ENCODE measurements around the gene STIM1.

Gene STIM1

DNA sequence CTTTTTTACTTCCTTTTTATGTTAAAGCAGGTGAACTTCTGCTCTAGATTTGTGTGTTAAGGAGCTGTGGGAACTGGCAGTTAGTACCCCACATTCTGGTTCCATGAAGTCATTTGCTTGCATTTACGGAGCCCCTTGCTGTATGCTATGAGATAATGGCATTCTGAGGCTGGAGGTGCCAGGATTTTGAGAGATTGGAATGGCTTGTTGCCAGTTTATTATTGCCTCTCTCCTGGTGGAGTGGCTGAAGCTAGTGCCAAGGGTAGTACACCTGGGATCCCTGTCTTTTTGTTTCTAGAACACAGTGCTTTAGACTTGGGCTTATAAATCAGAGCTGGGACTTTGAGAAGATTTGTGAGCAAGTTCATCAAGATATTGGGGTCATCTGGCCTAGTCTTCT, 73.8 kb downstream of the STIM1 start:
- Histone ChIP-seq H3K27me3 (ENCODE audit: control insufficient read depth, low read length) (no peaks in the 10 kb centered on the region), H3K4me1 (ENCODE audit: control insufficient read depth, low read length) (peaks cover 14% of the 10 kb centered on the region), H3K4me3 (ENCODE audit: low read length) (no peak overlapping the region), H3F3A (ENCODE audit: control insufficient read depth, insufficient read depth) (peaks cover 3% of the 10 kb centered on the region; the same call in 1 of the 2 replicates), H3K4me2 (ENCODE audit: low read length) (no peak overlapping the region), H3K27ac (ENCODE audit: low read depth, low read length) (no peak overlapping the region), H3K9me2 (replicated peaks; ENCODE audit: control insufficient read depth, low read length) (no peaks in the 10 kb centered on the region), H3K79me2 (ENCODE audit: control insufficient read depth, low read length) (no peaks in the 10 kb centered on the region), H3K9me3 (ENCODE audit: control insufficient read depth, insufficient read depth, low read length) (no peaks in the 10 kb centered on the region), H3K36me3 (ENCODE audit: control insufficient read depth, low read length) (no peaks in the 10 kb centered on the region), H4K20me1 (ENCODE audit: control insufficient read depth, insufficient read depth, low read depth, low read length) (no peaks in the 10 kb centered on the region)
- TF ChIP-seq, protein P1, sequence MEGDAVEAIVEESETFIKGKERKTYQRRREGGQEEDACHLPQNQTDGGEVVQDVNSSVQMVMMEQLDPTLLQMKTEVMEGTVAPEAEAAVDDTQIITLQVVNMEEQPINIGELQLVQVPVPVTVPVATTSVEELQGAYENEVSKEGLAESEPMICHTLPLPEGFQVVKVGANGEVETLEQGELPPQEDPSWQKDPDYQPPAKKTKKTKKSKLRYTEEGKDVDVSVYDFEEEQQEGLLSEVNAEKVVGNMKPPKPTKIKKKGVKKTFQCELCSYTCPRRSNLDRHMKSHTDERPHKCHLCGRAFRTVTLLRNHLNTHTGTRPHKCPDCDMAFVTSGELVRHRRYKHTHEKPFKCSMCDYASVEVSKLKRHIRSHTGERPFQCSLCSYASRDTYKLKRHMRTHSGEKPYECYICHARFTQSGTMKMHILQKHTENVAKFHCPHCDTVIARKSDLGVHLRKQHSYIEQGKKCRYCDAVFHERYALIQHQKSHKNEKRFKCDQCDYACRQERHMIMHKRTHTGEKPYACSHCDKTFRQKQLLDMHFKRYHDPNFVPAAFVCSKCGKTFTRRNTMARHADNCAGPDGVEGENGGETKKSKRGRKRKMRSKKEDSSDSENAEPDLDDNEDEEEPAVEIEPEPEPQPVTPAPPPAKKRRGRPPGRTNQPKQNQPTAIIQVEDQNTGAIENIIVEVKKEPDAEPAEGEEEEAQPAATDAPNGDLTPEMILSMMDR (IDR thresholded peaks at IDR 0.05; ENCODE audit: low read depth, low read length, poor library complexity, severe bottlenecking): no peak
- no peak for TF ChIP-seq EZH2phosphoT487 (IDR thresholded peaks at IDR 0.05; ENCODE audit: borderline replicate concordance, low read length)

GRCh38 chr11:3929649-3930048, 74.2 kb downstream of the STIM1 start:
- Histone ChIP-seq H4K20me1 (ENCODE audit: control insufficient read depth, insufficient read depth, low read depth, low read length) (no peaks in the 10 kb centered on the region), H3K9me2 (replicated peaks; ENCODE audit: control insufficient read depth, low read length) (no peaks in the 10 kb centered on the region), H3K9me3 (ENCODE audit: control insufficient read depth, insufficient read depth, low read length) (no peaks in the 10 kb centered on the region), H3F3A (ENCODE audit: control insufficient read depth, insufficient read depth) (peaks cover 3% of the 10 kb centered on the region; the same call in 1 of the 2 replicates), H3K4me1 (ENCODE audit: control insufficient read depth, low read length) (peaks cover 14% of the 10 kb centered on the region), H3K27ac (ENCODE audit: low read depth, low read length) (no peak overlapping the region), H3K36me3 (ENCODE audit: control insufficient read depth, low read length) (no peaks in the 10 kb centered on the region), H3K4me2 (ENCODE audit: low read length) (no peak overlapping the region), H3K79me2 (ENCODE audit: control insufficient read depth, low read length) (no peaks in the 10 kb centered on the region), H3K27me3 (ENCODE audit: control insufficient read depth, low read length) (no peaks in the 10 kb centered on the region), H3K4me3 (ENCODE audit: low read length) (no peak overlapping the region)
- no peak for TF ChIP-seq EZH2phosphoT487 (IDR thresholded peaks at IDR 0.05; ENCODE audit: borderline replicate concordance, low read length)
- TF ChIP-seq, protein P1 (IDR thresholded peaks at IDR 0.05; ENCODE audit: low read depth, low read length, poor library complexity, severe bottlenecking): no peak

DNA sequence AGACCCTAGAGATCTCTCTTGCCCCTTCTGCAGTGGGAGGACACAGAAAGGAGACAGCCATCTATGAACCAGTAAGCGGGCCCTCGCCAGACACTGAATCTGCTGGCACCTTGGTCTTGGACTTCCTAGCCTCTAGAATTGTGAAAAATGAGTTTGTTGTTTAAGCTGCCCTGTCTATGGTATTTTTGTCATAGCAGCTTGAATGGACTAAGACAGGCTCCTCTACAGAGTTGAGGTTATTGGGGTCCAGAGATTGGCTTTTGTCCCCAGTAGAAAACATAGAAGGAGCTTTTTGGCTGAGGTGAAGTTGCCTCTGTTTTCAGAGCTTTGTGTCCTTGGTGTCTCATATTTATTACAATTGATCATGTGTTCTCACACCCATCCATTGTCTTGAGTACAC, 77.2 kb downstream of the STIM1 start:
- Histone ChIP-seq H3K27ac (ENCODE audit: low read depth, low read length) (no peak overlapping the region), H4K20me1 (ENCODE audit: control insufficient read depth, insufficient read depth, low read depth, low read length) (no peaks in the 10 kb centered on the region), H3K36me3 (ENCODE audit: control insufficient read depth, low read length) (no peaks in the 10 kb centered on the region), H3K4me2 (ENCODE audit: low read length) (no peak overlapping the region), H3K27me3 (ENCODE audit: control insufficient read depth, low read length) (no peaks in the 10 kb centered on the region), H3K79me2 (ENCODE audit: control insufficient read depth, low read length) (no peaks in the 10 kb centered on the region), H3K9me3 (ENCODE audit: control insufficient read depth, insufficient read depth, low read length) (no peaks in the 10 kb centered on the region), H3F3A (ENCODE audit: control insufficient read depth, insufficient read depth) (no peaks in the 10 kb centered on the region), H3K9me2 (replicated peaks; ENCODE audit: control insufficient read depth, low read length) (no peaks in the 10 kb centered on the region), H3K4me3 (ENCODE audit: low read length) (no peak overlapping the region), H3K4me1 (ENCODE audit: control insufficient read depth, low read length) (peaks cover 8% of the 10 kb centered on the region)
- TF ChIP-seq, protein P1 (IDR thresholded peaks at IDR 0.05; ENCODE audit: low read depth, low read length, poor library complexity, severe bottlenecking): no peak
- no peak for TF ChIP-seq EZH2phosphoT487 (IDR thresholded peaks at IDR 0.05; ENCODE audit: borderline replicate concordance, low read length)
